Measurements from ENCODE around the gene CPT1B. TPM values are rescaled to one million over a fixed set of nuclear protein-coding genes. Genes with fewer than 3 reads are reported as not detected.

CPT1B gene
- total and polyA plus RNA-seq, 2 of the 4 experiments (the other 2 are of a cell fraction): 0.36 to 1.8 TPM

DNA sequence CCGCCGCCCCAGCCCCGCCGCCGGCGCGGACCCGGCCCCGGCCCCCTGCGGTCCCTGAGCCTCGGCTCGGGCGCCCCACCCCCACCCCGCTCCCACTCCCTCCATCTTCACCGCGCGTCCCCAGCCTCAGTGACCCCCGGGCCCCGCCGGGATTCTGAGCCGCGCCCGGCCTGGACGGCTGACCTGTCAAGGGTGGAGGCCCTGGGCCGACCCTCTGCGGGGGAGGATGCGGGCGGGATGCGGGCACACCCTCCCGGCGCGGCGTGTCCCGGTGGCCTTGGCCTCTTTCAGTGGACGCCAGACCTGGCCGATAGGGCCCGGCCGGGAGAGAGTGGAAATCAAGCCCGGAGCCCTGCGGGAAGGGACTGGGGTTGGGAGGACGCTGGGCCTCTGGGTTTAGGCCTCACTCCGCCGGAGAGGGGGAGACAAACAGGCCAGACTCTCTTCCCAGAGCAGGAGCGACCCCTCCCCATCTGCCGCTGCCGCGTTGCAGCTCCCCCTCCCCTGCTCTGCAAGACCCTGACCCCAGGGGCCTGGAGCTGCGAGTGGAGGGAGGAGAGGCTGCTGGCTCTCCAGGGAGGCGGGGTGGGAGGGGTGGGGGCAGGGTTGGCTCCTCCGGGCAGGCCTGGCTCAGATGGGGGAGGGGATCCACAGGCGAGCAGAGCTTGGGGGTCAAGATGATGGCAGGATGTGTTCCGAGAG lies 22.9 kb upstream of the CPT1B start:
- Histone ChIP-seq H3K18ac (ENCODE audit: low read depth, low read length) (no peak overlapping the region), H2AFZ (replicated peaks; ENCODE audit: low read length, poor library complexity) (no peak overlapping the region), H3K56ac (ENCODE audit: extremely low read depth, insufficient read depth, low read length) (no peak overlapping the region), H3K9ac (ENCODE audit: low read depth, low read length) (no peak overlapping the region), H3K4me2 (ENCODE audit: low read depth, low read length) (no peak overlapping the region), H4K5ac (ENCODE audit: low read depth, low read length) (no peak overlapping the region), H2BK20ac (ENCODE audit: low read depth, low read length) (no peak overlapping the region), H3K27me3 (ENCODE audit: control insufficient read depth, insufficient read depth, low read length) (peaks cover 53% of the 10 kb centered on the region), H2AK9ac (replicated peaks; ENCODE audit: low read depth, low read length, poor library complexity) (no peak overlapping the region), H3K4me1 (ENCODE audit: control insufficient read depth, insufficient read depth, low read length) (no peaks in the 10 kb centered on the region), H3K9me1 (ENCODE audit: insufficient read depth, low read length) (0 out of 2 replicates have a peak, but pooled peaks cover 6% of the 10 kb centered on the region), H3K14ac (replicated peaks; ENCODE audit: low read depth, low read length) (no peak overlapping the region), H3K23ac (ENCODE audit: low read depth, low read length) (no peak overlapping the region), H2BK5ac (ENCODE audit: low read depth, low read length, poor library complexity, severe bottlenecking) (no peak overlapping the region), H2BK15ac (ENCODE audit: low read depth, low read length) (no peak overlapping the region), H3K36me3 (ENCODE audit: control insufficient read depth, insufficient read depth, low read length) (no peaks in the 10 kb centered on the region), H3K4me3 (ENCODE audit: insufficient read depth, low read depth, low read length) (no peak overlapping the region; the same call in 1 of the 2 replicates), H4K20me1 (ENCODE audit: insufficient read depth, low read length) (peaks cover 10% of the 10 kb centered on the region), H4K8ac (ENCODE audit: low read depth in 2 of 2, low read length in 2 of 2) (no peak overlapping the region), H4K91ac (ENCODE audit: insufficient read depth, low read depth, low read length) (no peak overlapping the region), H3K79me1 (ENCODE audit: low read depth in 1 of 2, low read length in 2 of 2) (no peaks in the 10 kb centered on the region), H3K27ac (ENCODE audit: insufficient read depth, low read length) (no peak overlapping the region), H3K9me3 (ENCODE audit: control insufficient read depth, insufficient read depth, low read length) (0 out of 2 replicates have a peak, but pooled peaks cover 2% of the 10 kb centered on the region), H2AK5ac (ENCODE audit: low read depth, low read length) (no peak overlapping the region), H2BK120ac (ENCODE audit: low read depth, low read length) (no peak overlapping the region), H3K4ac (ENCODE audit: low read depth, low read length) (no peak overlapping the region)
- DNase-seq: no peak
- TF ChIP-seq CHD1 (IDR thresholded peaks at IDR 0.05; ENCODE audit: low read depth, low read length) (no peak), NFE2L2 (IDR thresholded peaks at IDR 0.05; ENCODE audit: low read depth, low read length) (no peak), BHLHE40 (IDR thresholded peaks at IDR 0.05; ENCODE audit: low read depth, low read length) (no peak), RCOR1 (IDR thresholded peaks at IDR 0.05; ENCODE audit: insufficient replicate concordance, low read length) (no peak), SMC3 (IDR thresholded peaks at IDR 0.05; ENCODE audit: low read depth, low read length) (no peak), POLR2A (IDR thresholded peaks at IDR 0.05; ENCODE audit: low read depth, low read length) (no peak), MAZ (IDR thresholded peaks at IDR 0.05; ENCODE audit: borderline replicate concordance, low read depth, low read length) (no peak), MXI1 (IDR thresholded peaks at IDR 0.05; ENCODE audit: borderline replicate concordance, low read depth, low read length) (no peak), RAD21 (IDR thresholded peaks at IDR 0.05; ENCODE audit: low read length) (no peak), MAFK (IDR thresholded peaks at IDR 0.05; ENCODE audit: low read depth, low read length) (no peak), CEBPB (IDR thresholded peaks at IDR 0.05; ENCODE audit: low read depth, low read length) (no peak), FOS (IDR thresholded peaks at IDR 0.05; ENCODE audit: low read depth, low read length) (no peak), RFX5 (IDR thresholded peaks at IDR 0.05; ENCODE audit: low read depth, low read length) (no peak)
- TF ChIP-seq, protein P1, sequence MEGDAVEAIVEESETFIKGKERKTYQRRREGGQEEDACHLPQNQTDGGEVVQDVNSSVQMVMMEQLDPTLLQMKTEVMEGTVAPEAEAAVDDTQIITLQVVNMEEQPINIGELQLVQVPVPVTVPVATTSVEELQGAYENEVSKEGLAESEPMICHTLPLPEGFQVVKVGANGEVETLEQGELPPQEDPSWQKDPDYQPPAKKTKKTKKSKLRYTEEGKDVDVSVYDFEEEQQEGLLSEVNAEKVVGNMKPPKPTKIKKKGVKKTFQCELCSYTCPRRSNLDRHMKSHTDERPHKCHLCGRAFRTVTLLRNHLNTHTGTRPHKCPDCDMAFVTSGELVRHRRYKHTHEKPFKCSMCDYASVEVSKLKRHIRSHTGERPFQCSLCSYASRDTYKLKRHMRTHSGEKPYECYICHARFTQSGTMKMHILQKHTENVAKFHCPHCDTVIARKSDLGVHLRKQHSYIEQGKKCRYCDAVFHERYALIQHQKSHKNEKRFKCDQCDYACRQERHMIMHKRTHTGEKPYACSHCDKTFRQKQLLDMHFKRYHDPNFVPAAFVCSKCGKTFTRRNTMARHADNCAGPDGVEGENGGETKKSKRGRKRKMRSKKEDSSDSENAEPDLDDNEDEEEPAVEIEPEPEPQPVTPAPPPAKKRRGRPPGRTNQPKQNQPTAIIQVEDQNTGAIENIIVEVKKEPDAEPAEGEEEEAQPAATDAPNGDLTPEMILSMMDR (conservative IDR thresholded peaks at IDR 0.05; ENCODE audit: low read depth, low read length): no peak
- TF ChIP-seq, protein P2, sequence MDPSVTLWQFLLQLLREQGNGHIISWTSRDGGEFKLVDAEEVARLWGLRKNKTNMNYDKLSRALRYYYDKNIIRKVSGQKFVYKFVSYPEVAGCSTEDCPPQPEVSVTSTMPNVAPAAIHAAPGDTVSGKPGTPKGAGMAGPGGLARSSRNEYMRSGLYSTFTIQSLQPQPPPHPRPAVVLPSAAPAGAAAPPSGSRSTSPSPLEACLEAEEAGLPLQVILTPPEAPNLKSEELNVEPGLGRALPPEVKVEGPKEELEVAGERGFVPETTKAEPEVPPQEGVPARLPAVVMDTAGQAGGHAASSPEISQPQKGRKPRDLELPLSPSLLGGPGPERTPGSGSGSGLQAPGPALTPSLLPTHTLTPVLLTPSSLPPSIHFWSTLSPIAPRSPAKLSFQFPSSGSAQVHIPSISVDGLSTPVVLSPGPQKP (IDR thresholded peaks at IDR 0.05; ENCODE audit: borderline replicate concordance, low read depth, low read length): no peak
- TF ChIP-seq, protein P3, sequence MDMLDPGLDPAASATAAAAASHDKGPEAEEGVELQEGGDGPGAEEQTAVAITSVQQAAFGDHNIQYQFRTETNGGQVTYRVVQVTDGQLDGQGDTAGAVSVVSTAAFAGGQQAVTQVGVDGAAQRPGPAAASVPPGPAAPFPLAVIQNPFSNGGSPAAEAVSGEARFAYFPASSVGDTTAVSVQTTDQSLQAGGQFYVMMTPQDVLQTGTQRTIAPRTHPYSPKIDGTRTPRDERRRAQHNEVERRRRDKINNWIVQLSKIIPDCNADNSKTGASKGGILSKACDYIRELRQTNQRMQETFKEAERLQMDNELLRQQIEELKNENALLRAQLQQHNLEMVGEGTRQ (IDR thresholded peaks at IDR 0.05; ENCODE audit: low read depth, low read length): no peak
- CTCF ChIA-PET: no interaction called here
- POLR2A ChIA-PET (ENCODE audit: unreplicated experiment): no interaction called here
- WGBS, 2 experiments (ENCODE audit: extremely low coverage in 2 of 2, insufficient read length in 1 of 2): 2% methylated on average over 6 of the region's 52 CpGs; no CpG with 5 or more reads in 1 of the 2 experiments
- intact Hi-C loops (cut with micrococcal nuclease) (no loop called here), dilution Hi-C loops (cut with HindIII; ENCODE audit: low sequenced_read_pairs, unreplicated experiment) (no loop called here), in situ Hi-C loops (cut with MboI; ENCODE audit: low sequenced_read_pairs) (no loop called here)
- no TSS peak for BruUV-seq (replicated peaks)
- no peak for ATAC-seq (ENCODE audit: low read depth)

Data from IMR-90 (cell line).